Esophagus squamous epithelium (tissue), 4 donors: ENCODE measurements around the gene UVRAG.

ENCODE experiments used
- CTCF ChIP-seq, 6 experiments: fragments of 450-650 bp in 4 of 6; fragments of 200-600 bp in 2 of 6; sonication (generic) in 2 of 6; IDR thresholded peaks; one replicate each; pipeline ENCODE4 v1.5.1; 2016 to 2019; ENCODE audit warnings: antibody characterized with exemption in 6 of 6, mild to moderate bottlenecking in 4 of 6, moderate library complexity in 4 of 6
- POLR2A ChIP-seq, 4 donors: fragments of 450-650 bp; IDR thresholded peaks; one replicate each; pipeline ENCODE4 v1.6.1; 2017; ENCODE audit warnings: antibody characterized with exemption in 4 of 4, mild to moderate bottlenecking in 4 of 4, moderate library complexity in 3 of 4

- TF ChIP-seq CTCF (IDR thresholded peaks at IDR 0.05) (no peak), POLR2A (IDR thresholded peaks at IDR 0.05) (no peak)
These were observed 359.3 kb downstream of the UVRAG start for GRCh38 chr11:76174330-76174729.
